ENCODE data around the gene TARBP1.

The TARBP1 gene

DNA sequence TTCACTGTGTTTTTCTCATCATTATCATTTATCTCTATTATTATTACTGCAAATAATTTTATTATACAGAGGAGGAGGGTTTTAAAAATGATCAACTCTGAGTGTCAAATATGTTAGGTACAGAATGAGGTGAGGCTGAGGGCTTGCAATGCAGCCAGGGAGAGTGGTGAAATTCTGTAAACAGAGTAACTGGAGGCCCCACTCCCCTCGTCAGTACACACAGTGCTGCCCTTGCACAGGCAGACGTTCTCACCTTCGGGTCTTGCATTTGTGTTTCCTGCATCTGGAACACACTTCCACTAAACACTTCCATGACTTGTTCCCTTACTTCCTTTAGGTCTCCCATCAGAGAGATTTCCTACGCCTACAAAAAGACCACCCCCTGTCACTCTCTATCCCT is 130.0 kb downstream of the TARBP1 start:
- DNase-seq (ENCODE audit: low read depth) = no peak
- TF ChIP-seq, protein P1, sequence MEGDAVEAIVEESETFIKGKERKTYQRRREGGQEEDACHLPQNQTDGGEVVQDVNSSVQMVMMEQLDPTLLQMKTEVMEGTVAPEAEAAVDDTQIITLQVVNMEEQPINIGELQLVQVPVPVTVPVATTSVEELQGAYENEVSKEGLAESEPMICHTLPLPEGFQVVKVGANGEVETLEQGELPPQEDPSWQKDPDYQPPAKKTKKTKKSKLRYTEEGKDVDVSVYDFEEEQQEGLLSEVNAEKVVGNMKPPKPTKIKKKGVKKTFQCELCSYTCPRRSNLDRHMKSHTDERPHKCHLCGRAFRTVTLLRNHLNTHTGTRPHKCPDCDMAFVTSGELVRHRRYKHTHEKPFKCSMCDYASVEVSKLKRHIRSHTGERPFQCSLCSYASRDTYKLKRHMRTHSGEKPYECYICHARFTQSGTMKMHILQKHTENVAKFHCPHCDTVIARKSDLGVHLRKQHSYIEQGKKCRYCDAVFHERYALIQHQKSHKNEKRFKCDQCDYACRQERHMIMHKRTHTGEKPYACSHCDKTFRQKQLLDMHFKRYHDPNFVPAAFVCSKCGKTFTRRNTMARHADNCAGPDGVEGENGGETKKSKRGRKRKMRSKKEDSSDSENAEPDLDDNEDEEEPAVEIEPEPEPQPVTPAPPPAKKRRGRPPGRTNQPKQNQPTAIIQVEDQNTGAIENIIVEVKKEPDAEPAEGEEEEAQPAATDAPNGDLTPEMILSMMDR (IDR thresholded peaks at IDR 0.05; ENCODE audit: low read length, missing control alignments) = no peak
- no peak overlapping the region for H3K4me3 ChIP-seq (replicated peaks; ENCODE audit: low read depth, low read length)

- no peak overlapping the region for H3K4me3 ChIP-seq (replicated peaks; ENCODE audit: low read depth, low read length)
- TF ChIP-seq, protein P1 (IDR thresholded peaks at IDR 0.05; ENCODE audit: low read length, missing control alignments) = no peak
- no peak for DNase-seq (ENCODE audit: low read depth)
These were observed 133.7 kb downstream of the TARBP1 start for GRCh38 chr1:234345237-234345636.

- DNase-seq (ENCODE audit: low read depth) = no peak
- H3K4me3 ChIP-seq (replicated peaks; ENCODE audit: low read depth, low read length) = no peak overlapping the region
- TF ChIP-seq, protein P1 (IDR thresholded peaks at IDR 0.05; ENCODE audit: low read length, missing control alignments) = no peak
These were observed 136.2 kb downstream of the TARBP1 start for GRCh38 chr1:234342774-234343173.

Measured in fibroblast of pulmonary artery (primary cell).